ENCODE results near the gene FSTL4. TPM values are rescaled to one million over a fixed set of nuclear protein-coding genes. Genes with fewer than 3 reads are reported as not detected.
A peak's percentile ranks its signal among the peaks of the same experiment; 100 is the strongest.
"Not testable (repeated sequence)": the region's sequence is repeated elsewhere in the genome, so short reads cannot be mapped to it uniquely, and the experiment has no call there.

The FSTL4 gene
- total and polyA plus RNA-seq, 2 experiments from 2014 or later: 1.4 to 2.8 TPM

GRCh38 chr5:133170756-133171387, 441.5 kb downstream of the FSTL4 start:
- peak; percentile 4 for DNase-seq (ENCODE audit: low spot score)
- not testable (repeated sequence) for H2AFZ ChIP-seq; H4K20me1 ChIP-seq (replicated peaks; ENCODE audit: insufficient read depth); H3K4me3 ChIP-seq; H3K79me2 ChIP-seq (replicated peaks; ENCODE audit: insufficient read depth); H3K4me3 Mint-ChIP-seq; H3K4me1 Mint-ChIP-seq; H3K27me3 ChIP-seq (ENCODE audit: insufficient read depth); H3K27me3 Mint-ChIP-seq (ENCODE audit: insufficient read depth, low read depth, poor library complexity); H3K27ac Mint-ChIP-seq; H3K9me2 ChIP-seq (ENCODE audit: insufficient read depth); H3K4me1 ChIP-seq (ENCODE audit: insufficient read depth); ATAC-seq; H3F3A ChIP-seq (replicated peaks; ENCODE audit: low read depth); H3K36me3 ChIP-seq (ENCODE audit: insufficient read depth); H3K4me2 ChIP-seq; H3K9me3 Mint-ChIP-seq; H3K27ac ChIP-seq (ENCODE audit: low read depth); H3K36me3 Mint-ChIP-seq (ENCODE audit: low read depth)

GRCh38 chr5:133164759-133165158, 447.6 kb downstream of the FSTL4 start:
- DNase-seq (ENCODE audit: low spot score): no peak
- Mint-ChIP-seq H3K9me3 (0 out of 3 replicates have a peak, but pooled peaks cover under 1% of the 10 kb centered on the region), H3K27me3 (ENCODE audit: insufficient read depth, low read depth, poor library complexity) (peaks cover 2% of the 10 kb centered on the region), H3K4me3 (no peak overlapping the region), H3K27ac (no peak overlapping the region), H3K4me1 (no peaks in the 10 kb centered on the region), H3K36me3 (ENCODE audit: low read depth) (no peaks in the 10 kb centered on the region)
- no peaks in the 10 kb centered on the region for H3F3A ChIP-seq (replicated peaks; ENCODE audit: low read depth)
- no peak for ATAC-seq
- no peaks in the 10 kb centered on the region for H4K20me1 ChIP-seq (replicated peaks; ENCODE audit: insufficient read depth)
- H2AFZ ChIP-seq: no peak overlapping the region
- no peaks in the 10 kb centered on the region for H3K4me1 ChIP-seq (ENCODE audit: insufficient read depth)
- H3K27ac ChIP-seq (ENCODE audit: low read depth): no peak overlapping the region
- no peak overlapping the region for H3K4me3 ChIP-seq
- no peaks in the 10 kb centered on the region for H3K27me3 ChIP-seq (ENCODE audit: insufficient read depth)
- no peaks in the 10 kb centered on the region for H3K9me2 ChIP-seq (ENCODE audit: insufficient read depth)
- no peak overlapping the region for H3K4me2 ChIP-seq
- no peaks in the 10 kb centered on the region for H3K36me3 ChIP-seq (ENCODE audit: insufficient read depth)
- H3K79me2 ChIP-seq (replicated peaks; ENCODE audit: insufficient read depth): no peaks in the 10 kb centered on the region
- TF ChIP-seq STAT1 (IDR thresholded peaks at IDR 0.05; ENCODE audit: unreplicated experiment) (no peak), JUNB (IDR thresholded peaks at IDR 0.05; ENCODE audit: unreplicated experiment) (no peak), ZNF331 (CRISPR knock-in tag; IDR thresholded peaks at IDR 0.05; ENCODE audit: low read depth) (no peak), EZH2phosphoT487 (IDR thresholded peaks at IDR 0.05; ENCODE audit: unreplicated experiment) (no peak)

GRCh38 chr5:133163839-133164238, 448.5 kb downstream of the FSTL4 start:
- Histone ChIP-seq H3K9me2 (ENCODE audit: insufficient read depth) (no peaks in the 10 kb centered on the region), H2AFZ (no peak overlapping the region), H3K4me1 (ENCODE audit: insufficient read depth) (no peaks in the 10 kb centered on the region), H3K79me2 (replicated peaks; ENCODE audit: insufficient read depth) (no peaks in the 10 kb centered on the region), H3K36me3 (ENCODE audit: insufficient read depth) (no peaks in the 10 kb centered on the region), H3K27me3 (ENCODE audit: insufficient read depth) (no peaks in the 10 kb centered on the region), H3K4me3 (no peak overlapping the region), H3K4me2 (no peak overlapping the region), H3F3A (replicated peaks; ENCODE audit: low read depth) (no peaks in the 10 kb centered on the region), H4K20me1 (replicated peaks; ENCODE audit: insufficient read depth) (no peaks in the 10 kb centered on the region), H3K27ac (ENCODE audit: low read depth) (no peak overlapping the region)
- Mint-ChIP-seq H3K36me3 (ENCODE audit: low read depth) (no peaks in the 10 kb centered on the region), H3K4me3 (no peak overlapping the region), H3K4me1 (no peaks in the 10 kb centered on the region), H3K27me3 (ENCODE audit: insufficient read depth, low read depth, poor library complexity) (peaks cover 2% of the 10 kb centered on the region), H3K27ac (no peak overlapping the region), H3K9me3 (no peaks in the 10 kb centered on the region)
- ATAC-seq (no peak), DNase-seq (ENCODE audit: low spot score) (no peak)
- TF ChIP-seq EZH2 (IDR thresholded peaks at IDR 0.05; ENCODE audit: low read depth, unreplicated experiment) (no peak), POLR2AphosphoS5 (IDR thresholded peaks at IDR 0.05; ENCODE audit: low read depth) (no peak), STAT1 (IDR thresholded peaks at IDR 0.05; ENCODE audit: unreplicated experiment) (no peak), REST (IDR thresholded peaks at IDR 0.05; ENCODE audit: unreplicated experiment) (no peak), ZNF114 (CRISPR knock-in tag; IDR thresholded peaks at IDR 0.05) (no peak)
